GM04503 (cell line): ENCODE data around the gene AP3S2.
"Not testable (repeated sequence)": the region's sequence is repeated elsewhere in the genome, so short reads cannot be mapped to it uniquely, and the experiment has no call there.

ENCODE experiments used
- DNase-seq: peaks from one replicate; pipeline ENCODE4 v3.0.0-alpha.2; 2012; ENCODE audit warnings: low read depth

Gene AP3S2

DNA sequence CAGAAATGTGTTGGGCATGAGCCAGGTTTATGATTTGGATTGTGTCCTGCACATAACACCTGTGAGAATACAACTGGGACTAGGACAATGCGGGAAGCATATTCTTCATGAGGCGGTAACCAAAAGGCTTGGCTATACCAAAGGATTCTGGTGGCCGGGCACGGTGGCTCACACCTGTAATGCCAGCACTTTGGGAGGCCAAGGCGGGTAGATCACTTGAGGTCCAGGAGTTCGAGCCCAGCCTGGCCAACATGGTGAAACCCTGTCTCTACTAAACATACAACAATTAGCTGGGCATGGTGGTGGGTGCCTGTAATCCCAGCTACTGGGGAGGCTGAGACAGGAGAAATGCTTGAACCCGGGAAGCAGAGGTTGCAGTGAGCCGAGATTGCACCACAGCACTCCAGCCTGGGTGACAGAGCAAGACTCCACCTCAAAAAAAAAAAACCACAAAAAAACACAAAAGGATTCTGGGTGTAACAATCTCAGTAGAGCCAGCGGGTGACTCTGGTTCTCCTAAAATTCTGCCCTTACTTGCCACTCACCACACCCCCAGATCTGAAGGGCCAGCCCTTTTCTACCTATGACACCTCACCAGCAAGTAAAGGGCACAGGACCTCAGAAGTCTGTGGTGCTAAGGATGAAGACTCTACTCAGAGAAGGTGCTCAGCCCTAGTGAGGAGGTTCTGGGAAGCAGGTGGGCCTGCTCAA, 59.2 kb downstream of the AP3S2 start:
- not testable (repeated sequence) for DNase-seq

DNA sequence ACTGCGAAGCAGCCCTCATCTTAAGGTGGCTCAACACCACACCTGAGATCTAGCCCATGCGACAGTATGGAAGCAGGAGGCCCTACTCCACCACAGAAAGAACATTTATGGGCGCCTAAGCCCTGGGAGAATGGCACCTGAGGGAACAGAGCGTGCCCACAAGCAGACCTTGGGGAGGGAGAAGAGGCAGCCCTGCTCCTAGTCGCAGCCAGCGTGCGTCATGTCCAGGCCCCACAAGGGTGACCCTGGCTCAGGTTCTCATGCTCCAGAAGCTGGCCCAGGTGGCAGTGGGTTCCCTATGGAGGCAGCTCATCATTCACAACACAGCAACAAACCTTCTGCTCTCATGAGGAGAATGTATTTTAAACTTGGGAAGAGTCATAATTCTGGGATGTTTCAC, 59.8 kb downstream of the AP3S2 start:
- no peak for DNase-seq

DNA sequence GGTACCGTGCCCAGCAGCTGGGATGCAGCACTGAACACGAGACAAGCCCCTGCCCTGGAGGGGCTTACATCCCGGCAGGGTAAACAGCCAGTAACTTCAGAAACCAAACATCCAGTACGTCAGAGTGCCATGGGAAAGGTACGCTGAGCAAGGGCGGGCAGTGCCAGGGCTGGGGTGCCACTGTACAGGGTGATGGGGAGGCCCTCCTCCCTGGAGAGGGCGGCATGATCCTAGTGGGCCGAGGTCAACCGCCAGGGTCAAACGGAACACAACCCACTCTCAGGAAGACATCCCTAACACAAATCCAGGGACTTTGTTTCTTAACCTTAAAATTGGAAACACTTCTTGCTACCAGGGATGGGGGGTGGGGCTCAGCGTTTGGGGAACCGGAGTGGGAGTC, 63.2 kb downstream of the AP3S2 start:
- no peak for DNase-seq

DNA sequence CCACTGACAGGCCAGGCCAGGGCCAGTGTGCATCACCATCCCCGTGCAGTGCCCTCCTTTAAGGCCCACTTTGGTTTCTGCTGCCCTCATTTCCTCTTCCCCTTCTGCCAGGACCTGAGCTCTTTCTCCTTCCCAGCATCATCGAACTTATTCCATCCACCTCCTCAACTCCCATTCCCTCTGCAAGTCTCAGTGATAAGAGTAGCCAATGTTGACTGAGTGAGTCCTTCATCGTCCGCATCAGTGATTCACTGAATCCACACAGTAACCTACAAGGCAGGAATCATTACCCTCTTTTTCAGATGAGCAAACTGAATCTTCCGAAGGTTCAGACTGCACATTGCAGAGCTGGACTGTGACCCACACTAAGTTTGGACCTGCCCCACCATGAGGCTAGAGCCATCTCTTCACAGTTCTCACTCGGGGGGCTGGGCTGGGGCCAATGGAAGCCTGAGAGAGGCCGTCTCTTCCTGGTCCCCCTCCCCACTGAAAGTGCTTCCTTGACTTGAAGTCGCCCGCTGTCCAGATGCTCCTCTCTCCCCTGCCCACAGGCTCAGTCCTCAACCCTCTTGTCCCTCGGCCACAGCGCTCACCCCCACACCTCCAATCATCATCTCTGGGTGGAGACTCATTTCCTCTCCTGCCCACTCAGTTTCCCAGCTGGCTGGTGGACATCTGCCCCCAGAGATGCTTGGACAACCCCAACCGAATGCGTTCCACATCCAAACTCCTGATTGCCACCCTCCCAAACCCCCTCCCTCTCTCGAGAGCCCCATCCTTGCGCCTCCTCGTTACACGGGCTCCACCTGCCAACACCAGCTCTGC, 64.0 kb downstream of the AP3S2 start:
- no peak for DNase-seq

DNA sequence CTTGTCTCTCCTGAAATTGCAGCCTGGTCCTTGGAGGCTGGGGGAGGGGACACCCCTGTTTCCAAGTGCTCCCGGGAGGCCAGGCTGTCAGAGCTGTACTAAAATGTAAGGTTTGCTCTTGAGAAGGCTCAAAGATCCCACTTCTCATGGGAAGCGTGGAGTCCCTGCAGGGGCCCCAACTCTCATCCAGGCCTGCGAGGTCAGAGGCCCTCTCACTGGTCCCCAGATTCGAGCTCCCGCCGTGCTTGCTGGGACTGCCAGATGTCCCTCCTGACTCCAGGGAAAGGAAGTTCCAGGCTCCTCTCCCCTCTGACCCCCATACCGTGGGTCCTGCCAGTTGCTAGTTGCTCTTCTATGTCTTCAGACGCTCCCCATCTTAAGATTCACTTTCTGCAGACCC, 64.6 kb downstream of the AP3S2 start:
- no peak for DNase-seq

DNA sequence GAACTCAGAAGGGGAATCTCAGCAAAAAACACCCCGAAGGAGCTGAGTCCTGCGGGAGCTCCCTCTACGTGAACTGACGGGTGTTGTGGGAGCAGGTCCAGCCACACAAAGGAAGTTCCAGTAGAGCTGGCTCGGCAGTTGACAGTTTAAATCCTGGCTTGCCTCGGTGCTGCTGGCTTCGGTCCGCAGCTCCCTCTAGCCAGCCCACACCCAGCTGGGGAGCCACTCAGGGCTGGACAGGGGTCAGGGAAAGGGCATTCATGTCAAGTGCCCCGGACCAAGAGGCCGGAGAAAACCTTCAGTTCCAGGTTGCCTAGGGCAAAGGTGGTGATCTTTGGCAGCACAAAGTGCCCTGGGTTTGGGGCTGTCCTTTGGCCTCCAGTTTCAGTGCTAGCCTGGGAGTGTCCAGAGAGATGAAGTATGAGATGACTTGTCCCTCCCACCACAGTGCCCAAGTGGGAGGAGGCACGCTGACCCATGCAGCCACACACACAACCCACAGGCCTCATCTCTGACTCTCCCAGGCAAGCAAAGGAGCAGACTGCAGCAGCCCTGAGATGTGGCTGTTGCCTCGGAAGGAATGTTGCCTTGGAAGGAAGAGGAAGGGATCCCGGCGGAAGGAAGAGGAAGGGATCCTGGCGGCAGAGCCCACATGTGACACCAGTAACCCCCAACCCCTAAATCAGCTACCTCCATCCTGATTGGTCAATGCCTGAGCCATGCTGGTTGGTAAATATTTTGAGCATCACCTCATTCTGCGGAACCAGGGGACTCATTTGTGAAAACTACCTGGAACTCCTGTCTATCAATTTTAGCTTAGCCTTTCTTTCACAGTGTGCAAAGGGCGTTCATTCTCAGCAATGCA, 65.3 kb downstream of the AP3S2 start:
- DNase-seq, result peak; percentile 72

DNA sequence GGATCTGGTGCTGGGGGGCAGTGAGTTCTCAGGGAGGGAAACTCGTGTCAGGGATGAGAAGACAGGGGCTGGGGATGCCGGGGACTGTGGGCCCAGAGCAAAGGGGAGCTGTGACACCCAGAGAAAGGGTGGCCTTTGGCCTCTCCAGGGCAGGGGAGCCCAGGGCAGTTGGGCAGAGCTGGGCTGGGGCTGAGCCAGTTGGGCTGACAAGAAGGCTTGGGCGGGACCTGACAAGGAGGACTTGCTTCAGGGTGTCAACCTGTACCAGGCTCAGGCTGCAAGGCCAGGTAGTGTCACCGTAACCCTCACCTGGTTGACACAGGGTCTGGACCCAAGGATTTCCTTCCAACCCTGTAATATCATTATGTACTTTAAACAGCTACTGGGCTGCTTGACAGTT, 66.0 kb downstream of the AP3S2 start:
- no peak for DNase-seq

DNA sequence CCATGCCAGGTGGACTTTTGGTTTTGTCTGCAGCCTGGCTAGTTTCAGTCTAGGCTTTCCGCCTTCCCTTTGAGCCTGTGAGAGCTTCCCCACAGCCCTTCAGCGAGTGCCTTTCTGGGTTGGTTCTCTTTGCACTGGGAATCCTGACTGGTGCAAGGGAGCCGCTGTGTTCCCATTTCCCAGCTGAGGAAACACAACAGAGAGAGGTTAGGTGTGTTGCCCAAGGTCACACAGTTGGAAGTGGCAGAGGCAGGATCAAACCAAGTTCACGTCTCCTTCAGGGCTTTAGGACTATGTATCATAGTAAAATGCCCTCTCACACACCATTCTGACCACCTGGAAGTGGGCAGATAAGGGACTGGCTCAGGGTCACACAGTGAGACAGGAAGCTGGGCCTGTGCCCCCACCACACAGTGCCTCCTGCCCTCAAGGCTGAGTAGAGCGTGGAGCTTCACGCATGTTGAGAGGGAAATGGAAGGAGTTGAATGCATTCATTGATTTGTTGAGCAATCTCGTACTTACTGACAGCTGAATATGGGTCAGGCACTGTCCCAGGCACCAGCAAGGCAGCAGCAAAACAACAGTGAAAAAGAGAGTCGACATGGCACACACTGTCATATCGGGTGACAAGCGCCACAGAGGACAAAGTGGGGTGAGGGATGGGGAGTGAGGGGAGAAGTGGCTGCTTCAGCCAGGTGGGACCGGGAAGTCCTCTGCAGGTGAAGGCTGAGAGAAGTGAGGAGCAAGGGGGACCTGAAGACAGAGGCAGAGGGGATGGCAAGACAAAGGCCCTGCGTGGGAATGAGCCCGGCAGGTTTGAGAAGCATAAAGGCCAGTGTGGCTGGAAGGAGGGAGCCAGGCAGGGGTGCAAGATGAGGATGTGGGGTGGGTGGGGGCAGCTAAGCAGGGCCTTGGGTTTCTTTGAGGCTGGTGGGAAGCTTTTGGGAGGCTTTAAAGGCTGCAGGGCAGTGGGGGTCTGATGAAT, 66.8 kb downstream of the AP3S2 start:
- DNase-seq, result no peak

DNA sequence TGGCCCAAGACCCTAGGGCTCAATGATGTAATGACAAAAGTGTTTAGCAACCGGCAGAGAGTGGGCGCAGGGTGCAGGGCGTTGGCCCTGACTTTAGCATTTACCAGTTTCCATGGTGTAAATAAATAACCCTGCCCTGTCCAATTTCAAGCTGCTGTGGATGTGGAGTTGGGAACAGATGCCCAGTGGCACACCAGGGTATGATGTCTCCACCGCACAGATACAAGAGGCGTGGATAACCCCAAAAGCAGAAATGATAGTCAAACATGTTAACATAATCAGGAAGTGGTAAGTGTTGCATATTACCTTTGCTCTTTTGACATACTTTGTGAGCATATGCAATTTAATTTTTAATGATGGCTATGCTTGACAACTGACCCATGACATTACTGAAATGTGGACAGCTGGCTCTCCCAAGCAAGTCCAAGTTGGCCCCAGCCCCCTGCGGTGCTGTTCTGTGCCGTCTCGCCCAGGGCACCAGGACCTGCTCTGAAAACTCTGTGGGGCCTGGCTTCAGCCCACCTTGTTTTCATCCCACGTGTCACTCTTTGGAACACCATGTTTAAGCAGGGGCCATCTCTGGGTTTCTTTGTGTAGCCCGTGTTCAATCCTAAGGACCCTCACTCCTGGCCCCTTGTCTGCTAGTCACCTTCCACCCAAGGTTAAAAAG, 68.4 kb downstream of the AP3S2 start:
- no peak for DNase-seq

DNA sequence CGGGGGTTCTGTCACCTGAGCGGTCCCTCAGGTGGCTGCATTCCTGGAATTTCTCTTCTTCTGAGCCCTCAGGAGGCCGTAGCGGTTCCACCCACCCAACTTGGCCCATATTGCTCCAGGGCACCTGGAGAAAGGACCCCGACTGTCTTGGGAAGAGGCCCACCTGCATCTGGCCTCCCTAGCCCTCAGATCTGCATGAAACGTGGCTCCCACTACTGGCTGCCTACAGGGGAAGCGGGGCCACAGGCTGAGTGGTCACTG, 69.3 kb downstream of the AP3S2 start:
- no peak for DNase-seq

DNA sequence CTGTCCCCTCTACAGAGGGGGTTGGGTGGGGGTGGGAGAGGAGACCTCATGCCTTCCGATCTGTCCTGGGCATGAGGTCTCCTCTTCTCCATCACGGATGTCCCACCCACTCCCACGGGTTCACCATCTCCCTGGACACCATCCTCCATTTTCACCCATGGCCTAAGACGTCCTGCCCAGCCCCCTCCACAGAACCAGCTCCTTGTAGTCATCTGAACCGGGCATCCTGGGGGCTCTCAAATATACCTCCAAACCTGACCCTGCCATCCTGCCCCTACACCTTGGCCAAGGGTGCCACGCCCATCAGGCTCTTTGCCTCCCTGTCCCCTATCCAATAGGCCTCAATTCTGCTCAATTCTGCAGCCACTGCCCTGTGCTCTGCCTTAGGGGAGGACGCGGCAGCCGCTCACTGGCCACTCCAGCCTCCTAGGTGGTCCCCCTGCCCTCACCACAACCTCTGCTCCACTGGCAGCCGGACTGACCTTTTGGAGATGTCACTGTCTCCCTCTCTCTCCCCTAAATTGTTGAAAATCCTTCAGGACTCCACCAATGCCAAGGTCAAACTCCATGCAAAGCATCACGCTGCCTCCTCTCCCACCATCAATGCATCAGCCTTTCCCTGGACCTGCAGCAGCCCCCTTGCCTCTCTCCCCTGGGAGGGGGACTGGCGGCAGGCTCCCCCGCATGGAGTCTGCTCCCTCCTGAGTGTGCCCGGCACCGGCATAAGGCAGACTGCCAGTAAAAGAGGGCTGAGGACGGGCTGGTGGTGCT, 69.8 kb downstream of the AP3S2 start:
- no peak for DNase-seq

DNA sequence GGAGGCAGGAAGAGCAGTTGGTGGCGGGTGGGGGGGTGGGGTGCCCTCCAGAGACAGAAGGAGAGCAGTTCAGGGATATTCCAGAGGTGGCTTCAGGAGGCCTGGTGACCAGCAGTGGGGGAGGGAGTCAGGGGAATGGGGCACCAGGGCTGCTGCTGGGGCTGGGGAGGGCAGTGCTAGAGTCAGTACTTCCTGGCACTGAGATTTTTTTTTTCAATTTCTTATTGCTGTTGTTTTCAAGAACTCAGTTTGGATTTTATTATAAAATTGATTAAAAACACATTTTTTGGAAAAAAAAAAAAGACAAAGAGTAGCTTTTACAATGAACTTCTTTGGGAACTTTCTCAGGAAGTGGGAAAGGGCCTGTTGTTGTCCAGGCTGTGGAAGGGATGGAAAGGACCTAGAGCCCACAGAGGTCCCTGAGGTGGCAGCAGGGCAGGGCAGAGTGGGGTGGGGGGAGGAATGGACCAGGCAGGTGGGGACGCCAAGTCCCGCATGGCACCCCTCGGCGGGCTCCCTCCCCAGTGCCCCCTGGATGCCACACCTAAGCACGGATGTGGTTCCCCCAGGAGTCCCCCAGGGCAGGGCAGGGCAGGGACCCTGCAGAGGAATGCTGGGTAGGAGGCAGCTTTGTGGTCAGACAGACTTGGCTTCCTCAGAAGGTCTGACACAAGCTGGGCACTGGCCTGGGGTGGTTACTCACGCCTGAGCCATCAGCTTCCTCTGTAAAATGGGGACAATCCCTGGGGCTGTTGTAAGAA, 70.7 kb downstream of the AP3S2 start:
- DNase-seq, result no peak

DNA sequence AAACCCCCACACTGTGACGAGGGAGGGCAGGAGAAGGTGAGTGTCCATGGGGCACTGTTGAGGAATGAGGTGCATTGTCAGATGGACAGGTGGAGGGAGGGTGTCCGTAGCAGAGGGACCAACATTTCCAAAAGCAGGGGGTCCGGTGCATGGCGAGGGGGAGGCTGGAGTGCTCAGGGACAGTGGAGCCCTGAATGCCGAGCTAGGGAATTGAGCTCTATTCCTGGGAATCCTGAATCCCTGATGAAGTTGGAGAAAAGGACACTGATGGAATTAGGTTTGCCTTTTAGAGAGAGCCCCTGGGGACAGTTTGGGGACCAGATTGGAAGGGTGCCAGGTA, 71.2 kb downstream of the AP3S2 start:
- DNase-seq, result no peak

DNA sequence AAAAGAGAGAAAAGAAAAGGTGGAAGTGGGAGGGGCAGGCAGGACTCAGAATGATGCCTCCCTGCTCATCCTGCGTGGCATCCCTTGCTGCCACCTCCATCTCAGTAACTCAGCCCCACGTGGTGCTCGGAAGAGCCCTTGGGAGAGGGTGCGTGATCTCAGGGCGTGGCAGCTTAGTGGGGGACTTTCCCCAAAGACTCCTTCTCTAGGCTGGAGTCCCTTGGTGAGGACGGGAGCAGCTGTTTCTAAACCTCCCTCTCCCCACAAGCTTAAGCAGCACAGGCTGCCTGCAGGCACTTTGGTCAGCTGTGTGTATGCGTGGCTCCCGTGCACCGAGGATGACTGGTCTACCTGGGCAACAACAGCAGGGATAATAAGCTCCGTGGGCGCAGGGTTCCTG, 71.8 kb downstream of the AP3S2 start:
- no peak for DNase-seq

DNA sequence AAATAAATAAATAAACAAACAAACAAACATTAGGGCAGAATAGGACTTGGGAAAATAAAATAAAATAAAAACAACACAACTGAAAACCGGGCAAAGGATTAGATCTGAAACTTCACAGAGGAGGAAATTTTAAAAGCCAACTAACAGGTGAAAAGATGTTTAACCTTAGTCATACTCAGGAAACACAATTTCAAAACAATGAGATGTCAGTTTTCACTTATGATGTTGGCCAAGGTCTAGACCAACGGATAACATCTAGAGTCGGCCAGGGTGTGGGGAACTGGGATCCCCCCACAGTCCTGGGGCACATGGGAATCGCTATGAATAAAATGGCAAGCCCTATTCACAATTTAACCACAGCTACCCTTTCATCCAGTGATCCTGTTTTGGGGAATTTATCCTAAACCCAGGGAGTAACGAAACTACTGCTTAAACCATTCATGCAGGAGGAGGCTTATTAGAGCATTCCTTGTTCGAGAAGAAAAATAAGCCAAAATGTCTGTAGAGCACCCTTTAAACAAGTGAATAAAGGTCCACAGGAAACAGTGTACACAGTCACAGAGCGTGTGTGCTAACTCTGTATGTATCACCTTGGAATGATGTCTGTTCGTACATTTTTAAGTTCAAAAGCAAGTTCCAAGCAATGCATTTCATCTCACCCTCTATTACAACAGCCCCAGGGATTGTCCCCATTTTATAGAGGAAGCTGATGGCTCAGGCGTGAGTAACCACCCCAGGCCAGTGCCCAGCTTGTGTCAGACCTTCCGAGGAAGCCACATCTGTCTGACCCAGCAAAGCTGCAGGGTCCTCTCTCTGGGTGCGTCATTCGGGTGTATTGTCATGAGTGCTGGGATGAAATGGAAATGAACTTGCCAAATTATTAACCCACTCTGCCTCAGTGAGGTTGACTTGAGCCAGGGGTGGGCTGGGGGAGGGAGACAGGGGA, 72.9 kb downstream of the AP3S2 start:
- peak; percentile 62 for DNase-seq

DNA sequence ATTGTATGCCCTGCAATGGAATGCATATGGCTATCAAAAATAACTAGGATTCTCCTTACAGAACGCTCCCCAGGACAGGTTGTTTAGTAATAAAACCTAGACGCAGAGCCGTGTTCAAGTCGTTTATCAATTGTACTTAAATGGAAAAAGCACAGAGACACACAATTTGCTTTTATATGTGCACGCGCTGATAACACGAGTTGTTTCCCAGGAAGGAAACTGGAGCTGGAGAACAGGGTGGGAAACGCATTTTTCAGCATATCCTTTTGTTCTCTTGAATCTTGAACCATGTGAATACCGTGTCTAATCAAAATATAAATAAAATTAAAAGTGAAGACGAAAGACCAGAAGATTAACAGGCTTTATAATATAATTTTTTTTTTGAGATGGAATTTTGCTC, 75.5 kb downstream of the AP3S2 start:
- DNase-seq, result no peak

DNA sequence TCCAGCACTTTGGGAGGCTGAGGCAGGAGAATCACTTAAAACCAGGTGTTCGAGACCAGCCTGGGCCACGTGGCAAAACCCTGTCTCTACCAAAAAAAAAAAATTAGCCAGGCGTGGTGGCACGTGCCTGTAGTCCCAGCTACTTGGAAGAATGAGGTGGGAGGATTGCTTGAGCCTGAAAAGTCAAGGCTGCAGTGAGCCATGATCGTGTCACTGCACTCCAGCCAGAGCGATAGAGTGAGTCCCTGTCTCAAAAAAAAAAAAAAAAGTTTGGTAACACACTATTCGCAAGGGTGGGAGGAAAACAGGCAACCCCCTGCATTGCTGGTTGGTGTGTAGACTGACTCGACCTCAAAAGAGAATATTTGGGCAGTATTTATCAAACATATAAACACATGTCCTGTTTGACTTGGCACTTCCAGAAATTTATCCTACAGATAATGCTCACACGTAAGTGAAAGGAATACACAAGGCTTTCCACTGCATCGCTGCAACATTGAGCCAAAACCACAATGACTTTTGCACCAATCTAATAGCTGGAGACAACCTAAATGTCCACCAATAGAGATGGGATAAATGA, 76.0 kb downstream of the AP3S2 start:
- no peak for DNase-seq

DNA sequence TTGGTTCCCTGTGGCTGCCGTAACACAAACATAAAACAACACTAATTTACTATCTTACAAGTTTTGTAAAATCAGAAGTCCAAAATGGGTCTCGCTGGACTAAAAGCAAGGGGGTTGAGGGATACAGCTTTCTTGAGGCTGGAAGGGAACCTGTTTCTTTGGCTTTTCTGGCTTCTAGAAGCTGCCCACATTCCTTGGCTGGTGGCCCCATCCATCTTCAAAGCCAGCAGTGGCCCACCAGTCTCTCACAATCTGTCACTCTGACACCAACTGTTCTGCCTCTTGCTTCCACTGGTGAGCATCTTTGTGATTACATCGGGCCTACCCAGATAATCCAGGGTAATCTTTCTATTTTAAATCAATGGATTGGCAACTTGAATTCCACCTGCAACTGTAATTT, 78.0 kb downstream of the AP3S2 start:
- DNase-seq, result no peak
